BLaER1 (cell line): Measurements from ENCODE around the gene CTDP1.
A peak's percentile ranks its signal among the peaks of the same experiment; 100 is the strongest.

Source experiments
- H3K27ac ChIP-seq: shearing (Covaris generic); formaldehyde crosslinking; 2 replicates; pipeline ENCODE4 v1.8.1; 2022
- H3K27me3 ChIP-seq: shearing (Covaris generic); formaldehyde crosslinking; 2 replicates; pipeline ENCODE4 v1.8.1; 2022
- H3K36me3 ChIP-seq: shearing (Covaris generic); formaldehyde crosslinking; 2 replicates; pipeline ENCODE4 v1.8.1; 2022
- H3K4me1 ChIP-seq: shearing (Covaris generic); formaldehyde crosslinking; 2 replicates; pipeline ENCODE4 v1.8.1; 2022
- H3K4me2 ChIP-seq: shearing (Covaris generic); formaldehyde crosslinking; 2 replicates; pipeline ENCODE4 v1.8.1; 2022
- H3K4me3 ChIP-seq: shearing (Covaris generic); formaldehyde crosslinking; 2 replicates; pipeline ENCODE4 v1.8.1; 2022
- H3K9ac ChIP-seq: shearing (Covaris generic); formaldehyde crosslinking; 2 replicates; pipeline ENCODE4 v1.8.1; 2022
- H3K9me3 ChIP-seq: shearing (Covaris generic); formaldehyde crosslinking; 2 replicates; pipeline ENCODE4 v1.8.1; 2022
- H4K20me1 ChIP-seq: shearing (Covaris generic); formaldehyde crosslinking; 2 replicates; pipeline ENCODE4 v1.8.1; 2022
- Cebpa-rat ChIP-seq: shearing (Covaris generic); IDR thresholded peaks from 2 replicates; pipeline ENCODE4 v1.8.1; 2022

The CTDP1 gene, protein sequence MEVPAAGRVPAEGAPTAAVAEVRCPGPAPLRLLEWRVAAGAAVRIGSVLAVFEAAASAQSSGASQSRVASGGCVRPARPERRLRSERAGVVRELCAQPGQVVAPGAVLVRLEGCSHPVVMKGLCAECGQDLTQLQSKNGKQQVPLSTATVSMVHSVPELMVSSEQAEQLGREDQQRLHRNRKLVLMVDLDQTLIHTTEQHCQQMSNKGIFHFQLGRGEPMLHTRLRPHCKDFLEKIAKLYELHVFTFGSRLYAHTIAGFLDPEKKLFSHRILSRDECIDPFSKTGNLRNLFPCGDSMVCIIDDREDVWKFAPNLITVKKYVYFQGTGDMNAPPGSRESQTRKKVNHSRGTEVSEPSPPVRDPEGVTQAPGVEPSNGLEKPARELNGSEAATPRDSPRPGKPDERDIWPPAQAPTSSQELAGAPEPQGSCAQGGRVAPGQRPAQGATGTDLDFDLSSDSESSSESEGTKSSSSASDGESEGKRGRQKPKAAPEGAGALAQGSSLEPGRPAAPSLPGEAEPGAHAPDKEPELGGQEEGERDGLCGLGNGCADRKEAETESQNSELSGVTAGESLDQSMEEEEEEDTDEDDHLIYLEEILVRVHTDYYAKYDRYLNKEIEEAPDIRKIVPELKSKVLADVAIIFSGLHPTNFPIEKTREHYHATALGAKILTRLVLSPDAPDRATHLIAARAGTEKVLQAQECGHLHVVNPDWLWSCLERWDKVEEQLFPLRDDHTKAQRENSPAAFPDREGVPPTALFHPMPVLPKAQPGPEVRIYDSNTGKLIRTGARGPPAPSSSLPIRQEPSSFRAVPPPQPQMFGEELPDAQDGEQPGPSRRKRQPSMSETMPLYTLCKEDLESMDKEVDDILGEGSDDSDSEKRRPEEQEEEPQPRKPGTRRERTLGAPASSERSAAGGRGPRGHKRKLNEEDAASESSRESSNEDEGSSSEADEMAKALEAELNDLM

DNA sequence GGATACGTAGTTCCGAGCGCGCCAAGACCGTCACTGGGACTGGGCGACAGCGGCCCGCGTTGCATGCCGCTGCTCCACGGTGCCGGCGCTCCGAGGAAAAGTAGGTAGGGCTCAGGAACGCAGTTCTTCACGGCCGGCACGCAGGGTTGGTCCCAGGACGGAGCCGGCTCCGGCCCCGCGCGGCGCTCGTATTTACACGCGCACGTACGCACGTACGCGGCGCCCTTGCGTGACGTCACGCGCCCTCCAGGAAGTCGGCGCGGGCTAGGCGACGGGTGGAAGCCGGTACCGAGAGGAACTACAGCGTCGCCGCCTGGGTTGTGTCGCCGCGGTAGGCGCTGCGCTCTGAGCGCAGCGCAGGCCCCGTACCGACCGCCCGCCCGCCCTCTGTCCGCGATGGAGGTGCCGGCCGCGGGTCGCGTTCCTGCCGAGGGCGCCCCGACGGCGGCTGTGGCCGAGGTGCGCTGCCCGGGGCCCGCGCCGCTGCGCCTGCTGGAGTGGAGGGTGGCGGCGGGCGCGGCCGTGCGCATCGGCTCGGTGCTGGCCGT, at the start of gene CTDP1:
Gene CTDP1 (plus strand): TSS at position 252 of the 548 bp plus-strand sequence. CDS start 145 bp downstream, at position 397.
- Histone ChIP-seq H3K27me3 (no peaks in the 10 kb centered on the region), H3K4me1 (peaks cover 58% of the 10 kb centered on the region), H4K20me1 (peaks cover 50% of the 10 kb centered on the region), H3K9ac (peak within 1 kb of the TSS; percentile 87), H3K4me3 (peak within 1 kb of the TSS; percentile 93), H3K4me2 (peak within 1 kb of the TSS; percentile 94), H3K9me3 (no peaks in the 10 kb centered on the region), H3K27ac (peak within 1 kb of the TSS; percentile 90), H3K36me3 (peaks cover 48% of the 10 kb centered on the region)
- no peak for TF ChIP-seq Cebpa-rat

DNA sequence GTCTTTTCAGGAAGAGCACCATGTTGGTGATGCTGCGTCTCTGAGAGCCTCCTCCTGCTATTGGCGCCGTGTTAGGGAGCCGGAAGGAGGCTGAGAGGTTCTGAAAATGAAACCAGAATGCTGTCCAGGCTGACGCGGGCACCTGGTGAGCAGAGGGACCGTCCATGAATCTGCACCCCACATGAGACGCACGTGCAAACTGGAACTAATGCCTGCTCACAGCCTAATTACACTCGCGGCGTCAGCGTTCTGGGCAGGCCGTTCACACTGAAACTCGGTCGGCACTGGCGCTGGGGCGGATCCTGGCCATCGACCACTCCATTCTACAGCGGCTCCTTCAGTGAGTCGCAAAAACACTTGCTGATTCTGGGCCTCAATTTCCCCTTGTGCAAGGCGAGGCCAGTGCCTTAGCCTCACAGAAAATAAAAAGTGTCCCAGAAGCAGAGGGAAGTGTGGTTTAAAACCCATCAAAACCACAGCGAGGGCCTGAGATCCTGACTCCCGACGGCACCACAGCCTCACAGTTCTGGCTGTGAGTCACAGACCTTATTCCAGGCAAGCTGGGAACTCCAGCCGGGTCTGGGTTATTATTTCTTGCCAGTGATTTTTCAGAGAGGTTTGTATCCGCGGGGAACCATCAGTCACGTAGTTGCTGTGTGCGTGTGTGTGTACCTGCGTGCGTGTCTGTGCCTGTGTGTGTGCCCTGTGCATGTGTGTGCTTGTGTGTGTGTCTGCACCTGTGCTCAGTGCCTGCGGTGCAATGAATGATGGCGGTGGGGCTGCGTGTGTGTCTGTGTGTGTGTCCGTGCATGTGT, 49.1 kb upstream of the CTDP1 start:
- Histone ChIP-seq H3K4me2 (0 out of 2 replicates have a peak overlapping the region, but pooled peaks have one; percentile 18), H3K36me3 (no peaks in the 10 kb centered on the region), H3K27me3 (peaks cover 9% of the 10 kb centered on the region; the same call in 1 of the 2 replicates), H3K4me3 (no peak overlapping the region), H3K4me1 (peaks cover 43% of the 10 kb centered on the region), H3K9me3 (no peaks in the 10 kb centered on the region), H3K9ac (no peak overlapping the region), H3K27ac (no peak overlapping the region), H4K20me1 (no peaks in the 10 kb centered on the region)
- no peak for TF ChIP-seq Cebpa-rat

DNA sequence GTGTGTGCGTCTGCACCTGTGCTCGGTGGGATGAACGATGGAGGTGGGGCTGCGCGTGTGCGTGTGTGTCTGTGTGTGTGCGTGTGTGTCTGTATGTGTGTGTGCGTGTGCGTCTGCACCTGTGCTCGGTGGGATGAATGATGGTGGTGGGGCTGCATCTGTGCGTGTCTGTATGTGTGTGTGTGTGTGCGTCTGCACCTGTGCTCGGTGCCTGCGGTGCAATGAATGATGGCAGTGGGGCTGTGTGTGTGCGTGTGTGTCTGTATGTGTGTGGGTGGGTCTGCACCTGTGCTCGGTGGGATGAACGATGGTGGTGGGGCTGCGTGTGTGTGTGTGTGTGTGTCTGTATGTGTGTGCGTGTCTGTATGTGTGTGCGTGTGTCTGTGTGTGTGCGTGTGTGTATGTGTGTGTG, 48.5 kb upstream of the CTDP1 start:
- Histone ChIP-seq H3K36me3 (no peaks in the 10 kb centered on the region), H3K4me2 (no peak overlapping the region)
- no peak for TF ChIP-seq Cebpa-rat

DNA sequence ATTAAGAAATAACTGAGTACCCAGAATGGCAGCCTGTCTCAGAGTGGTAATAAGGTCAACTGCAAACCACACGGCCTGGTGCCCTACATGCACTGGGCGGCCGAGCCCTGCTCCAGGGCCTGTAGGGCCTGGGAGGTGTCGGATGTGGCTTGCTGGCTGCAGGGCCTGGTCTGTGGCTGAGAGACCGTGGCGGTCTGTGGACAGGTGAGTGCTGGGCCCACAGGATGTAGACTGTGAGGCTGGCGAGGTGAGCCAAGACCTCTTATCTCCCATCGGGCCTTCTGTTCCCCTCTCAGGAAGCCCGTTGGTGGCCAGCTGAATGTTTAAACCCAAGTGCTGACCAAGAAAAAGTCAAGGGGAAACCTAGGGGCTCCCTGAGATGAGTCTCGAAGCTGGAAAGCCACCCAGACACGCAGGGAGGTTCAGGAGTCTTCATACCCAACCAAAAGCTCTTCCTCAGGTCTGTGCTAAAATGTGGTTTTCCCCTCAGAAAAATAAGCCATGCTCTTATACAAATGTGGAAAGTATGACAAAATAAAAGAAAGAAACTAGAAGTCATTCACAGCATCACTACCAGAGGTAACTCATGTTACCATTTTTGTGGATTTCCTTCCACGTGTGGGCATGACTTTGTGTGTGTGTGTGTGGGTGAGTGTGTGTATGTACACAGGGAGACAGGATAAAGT, 47.7 kb upstream of the CTDP1 start:
- no peaks in the 10 kb centered on the region for H4K20me1 ChIP-seq
- no peaks in the 10 kb centered on the region for H3K36me3 ChIP-seq
- no peak overlapping the region for H3K4me3 ChIP-seq
- H3K27me3 ChIP-seq: no peaks in the 10 kb centered on the region
- peak overlapping the region; percentile 1; the same call in 1 of the 2 replicates for H3K4me2 ChIP-seq
- H3K4me1 ChIP-seq: peaks cover 29% of the 10 kb centered on the region
- no peak for TF ChIP-seq Cebpa-rat
- no peak overlapping the region for H3K27ac ChIP-seq
- H3K9me3 ChIP-seq: no peaks in the 10 kb centered on the region
- no peak overlapping the region for H3K9ac ChIP-seq

More for the DNA sequence above, 48.5 kb upstream of the CTDP1 start:
- no peak overlapping the region for H3K4me3 ChIP-seq
- no peak overlapping the region for H3K27ac ChIP-seq
- H3K9ac ChIP-seq: no peak overlapping the region
- H3K27me3 ChIP-seq: peaks cover 3% of the 10 kb centered on the region; the same call in 1 of the 2 replicates
- H3K4me1 ChIP-seq: peaks cover 37% of the 10 kb centered on the region
- H3K9me3 ChIP-seq: no peaks in the 10 kb centered on the region
- H4K20me1 ChIP-seq: no peaks in the 10 kb centered on the region

DNA sequence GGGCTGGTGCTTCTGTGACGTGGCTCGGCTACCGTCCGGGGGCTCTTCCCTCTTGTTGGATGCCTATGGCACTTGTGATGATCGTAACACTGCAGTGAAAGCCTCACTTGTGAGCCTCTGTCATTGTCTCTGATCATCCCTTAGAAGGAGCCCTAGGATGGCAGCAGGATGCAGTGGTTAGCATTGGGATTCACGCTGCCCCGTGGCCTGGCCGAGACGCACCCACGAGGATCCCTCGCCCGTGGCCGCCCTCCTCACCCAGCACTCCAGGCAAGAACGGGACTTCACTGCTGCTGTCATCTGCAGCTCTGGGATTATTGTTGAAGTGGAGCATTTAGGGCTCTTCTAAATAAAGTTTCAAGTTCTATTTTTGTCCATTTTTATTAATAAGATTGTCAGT, 46.8 kb upstream of the CTDP1 start:
- Histone ChIP-seq H4K20me1 (no peaks in the 10 kb centered on the region), H3K36me3 (no peaks in the 10 kb centered on the region), H3K4me3 (no peak overlapping the region), H3K4me1 (peaks cover 20% of the 10 kb centered on the region), H3K9ac (no peak overlapping the region), H3K9me3 (no peaks in the 10 kb centered on the region), H3K4me2 (no peak overlapping the region), H3K27me3 (no peaks in the 10 kb centered on the region), H3K27ac (no peak overlapping the region)
- no peak for TF ChIP-seq Cebpa-rat

DNA sequence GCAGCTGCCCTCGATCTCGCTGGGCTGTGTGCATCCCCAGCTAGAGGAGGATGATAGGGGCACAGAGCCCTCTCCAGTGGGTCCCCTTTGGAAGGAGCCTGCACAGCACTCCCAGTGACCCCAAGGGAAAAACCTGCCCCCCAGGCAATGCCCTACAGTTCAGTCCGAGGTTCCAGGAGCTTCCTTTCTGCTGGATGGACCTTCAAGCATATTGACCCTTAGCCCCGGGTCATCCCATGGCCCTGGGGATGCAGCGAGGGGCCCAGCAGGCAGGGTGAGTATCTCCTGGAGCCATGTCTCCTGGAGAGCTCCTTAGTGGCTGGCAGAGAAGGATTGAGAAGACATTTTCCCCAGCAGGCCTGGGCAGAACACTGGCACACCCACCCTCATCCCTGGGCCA, 45.4 kb upstream of the CTDP1 start:
- no peak overlapping the region for H3K4me2 ChIP-seq
- no peak overlapping the region for H3K27ac ChIP-seq
- H3K9me3 ChIP-seq: no peaks in the 10 kb centered on the region
- no peak overlapping the region for H3K4me3 ChIP-seq
- H3K9ac ChIP-seq: no peak overlapping the region
- peaks cover 13% of the 10 kb centered on the region for H3K4me1 ChIP-seq
- no peaks in the 10 kb centered on the region for H4K20me1 ChIP-seq
- no peaks in the 10 kb centered on the region for H3K27me3 ChIP-seq
- H3K36me3 ChIP-seq: no peaks in the 10 kb centered on the region
- no peak for TF ChIP-seq Cebpa-rat

DNA sequence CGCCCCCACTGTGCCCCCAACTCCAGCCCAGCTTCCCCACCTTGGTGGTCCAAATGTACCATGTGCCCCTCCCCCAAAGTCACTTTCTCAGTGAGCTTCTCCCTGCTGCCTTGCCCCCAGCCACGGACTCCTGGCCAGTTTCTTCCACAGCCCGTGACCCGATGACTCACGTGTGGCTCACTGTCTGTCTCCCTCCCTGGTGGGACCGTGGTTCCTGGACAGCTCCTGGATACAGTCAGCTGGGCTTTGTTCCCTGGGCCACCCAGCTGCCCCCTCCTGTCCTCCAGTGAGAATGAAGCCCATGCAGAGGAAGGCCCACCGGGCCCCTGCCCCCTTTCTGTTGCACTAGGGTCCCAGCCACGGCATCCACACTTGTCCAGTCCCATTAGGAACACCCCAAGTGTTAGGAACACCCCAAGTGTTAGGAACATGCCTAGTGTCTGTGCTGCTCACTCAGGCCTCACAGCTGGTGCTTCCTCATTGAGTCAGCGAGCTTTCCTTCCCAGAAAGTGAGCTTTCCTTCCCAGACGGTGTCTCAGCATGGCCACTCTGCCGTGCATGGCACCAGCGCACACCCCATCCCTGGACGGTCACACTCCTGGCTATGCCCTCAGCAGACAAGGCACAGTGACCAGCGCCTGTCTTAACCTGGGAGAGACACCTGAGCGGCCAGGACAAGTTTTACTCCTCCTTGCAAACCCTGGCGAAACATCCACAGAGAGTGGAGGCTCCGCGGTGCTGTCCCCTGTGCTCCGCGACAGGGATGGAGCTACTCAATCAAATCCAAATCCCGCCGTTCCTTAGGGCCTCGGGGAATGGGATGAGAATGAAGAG, 44.8 kb upstream of the CTDP1 start:
- no peaks in the 10 kb centered on the region for H3K27me3 ChIP-seq
- no peak overlapping the region for H3K4me3 ChIP-seq
- H3K9me3 ChIP-seq: no peaks in the 10 kb centered on the region
- no peak overlapping the region for H3K4me2 ChIP-seq
- H3K36me3 ChIP-seq: no peaks in the 10 kb centered on the region
- H3K4me1 ChIP-seq: peaks cover 11% of the 10 kb centered on the region
- no peak for TF ChIP-seq Cebpa-rat
- no peak overlapping the region for H3K9ac ChIP-seq
- H4K20me1 ChIP-seq: no peaks in the 10 kb centered on the region
- H3K27ac ChIP-seq: no peak overlapping the region

DNA sequence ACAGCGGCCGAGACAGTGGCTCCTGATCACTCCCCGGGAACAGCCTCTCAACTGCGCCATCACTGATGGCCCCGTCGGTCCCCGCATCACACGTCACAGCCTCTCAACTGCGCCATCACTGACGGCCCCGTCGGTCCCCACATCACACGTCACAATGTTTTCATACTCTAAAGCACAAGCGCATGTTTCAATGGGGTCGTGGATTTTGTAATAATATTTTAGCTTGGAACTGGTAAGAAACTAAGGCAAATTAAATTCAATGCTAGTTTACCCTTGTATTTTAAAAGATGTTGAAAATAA, 44.2 kb upstream of the CTDP1 start:
- TF ChIP-seq Cebpa-rat: no peak
- H3K9me3 ChIP-seq: no peaks in the 10 kb centered on the region
- H3K36me3 ChIP-seq: no peaks in the 10 kb centered on the region
- no peak overlapping the region for H3K27ac ChIP-seq
- H3K27me3 ChIP-seq: no peaks in the 10 kb centered on the region
- H3K4me1 ChIP-seq: peaks cover 8% of the 10 kb centered on the region
- no peak overlapping the region for H3K9ac ChIP-seq
- no peak overlapping the region for H3K4me3 ChIP-seq
- no peak overlapping the region for H3K4me2 ChIP-seq
- H4K20me1 ChIP-seq: no peaks in the 10 kb centered on the region
